Measurements from ENCODE around the gene CDH23.

The CDH23 gene

DNA sequence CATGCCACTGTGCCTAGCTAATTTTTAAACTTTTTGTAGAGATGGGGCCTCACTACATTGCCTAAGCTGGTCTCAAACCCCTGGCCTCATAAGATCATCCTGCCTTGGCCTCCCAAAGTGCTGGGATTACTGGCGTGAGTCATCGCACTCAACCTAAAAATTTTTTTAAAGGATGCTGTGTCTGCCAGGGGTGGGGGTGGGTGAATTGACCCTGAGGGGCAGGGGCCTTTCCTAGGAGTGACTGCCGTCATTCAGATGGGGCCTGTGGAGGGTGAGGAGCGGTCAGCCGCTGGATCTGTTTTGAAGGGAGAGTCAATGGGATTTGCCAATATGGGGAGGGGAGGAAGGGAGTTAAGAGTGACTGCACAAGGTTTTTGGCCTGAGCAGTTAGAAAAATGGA is 233.4 kb downstream of the CDH23 start:
- no peak for DNase-seq

GRCh38 chr10:71631007-71631861 is 234.5 kb downstream of the CDH23 start:
- DNase-seq, result no peak

GRCh38 chr10:71632200-71632820 is 235.6 kb downstream of the CDH23 start:
- no peak for DNase-seq

GRCh38 chr10:71632896-71633600 is 236.3 kb downstream of the CDH23 start:
- no peak for DNase-seq

GRCh38 chr10:71633920-71634319 is 237.2 kb downstream of the CDH23 start:
- no peak for DNase-seq

DNA sequence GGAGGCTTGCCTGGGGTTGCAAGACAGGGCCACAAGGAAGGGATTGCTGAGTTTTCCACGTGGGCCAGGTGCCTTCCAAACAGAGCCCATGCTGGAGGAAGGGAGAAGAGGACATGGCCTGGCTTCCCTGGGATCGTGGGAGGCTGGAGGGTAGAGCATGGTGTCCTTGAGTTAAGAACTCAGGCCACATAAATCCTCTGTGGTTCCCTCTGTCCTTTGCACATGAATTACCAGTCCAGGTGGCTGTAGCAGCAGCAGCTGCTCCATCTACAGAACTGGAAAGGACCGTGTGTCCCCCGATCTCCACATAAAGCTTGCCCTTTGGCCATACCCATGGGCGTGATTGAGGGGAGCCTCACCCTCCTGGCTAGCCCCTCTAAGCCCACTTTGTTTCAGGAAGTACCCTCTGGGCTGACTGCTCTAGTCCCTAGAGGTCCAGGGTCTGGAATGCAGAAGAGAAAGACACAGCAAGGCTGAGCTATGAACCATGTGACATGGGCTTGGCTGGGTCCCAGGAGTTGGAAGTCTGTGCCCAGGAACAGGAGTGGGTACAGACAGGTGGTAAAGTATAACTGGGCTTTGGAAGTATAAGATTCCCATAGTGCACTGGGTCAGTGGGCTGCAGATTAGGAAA is 237.9 kb downstream of the CDH23 start:
- DNase-seq, result no peak

GRCh38 chr10:71635251-71635866 is 238.6 kb downstream of the CDH23 start:
- DNase-seq, result no peak

GRCh38 chr10:71635867-71636266 is 239.1 kb downstream of the CDH23 start:
- DNase-seq, result no peak

DNA sequence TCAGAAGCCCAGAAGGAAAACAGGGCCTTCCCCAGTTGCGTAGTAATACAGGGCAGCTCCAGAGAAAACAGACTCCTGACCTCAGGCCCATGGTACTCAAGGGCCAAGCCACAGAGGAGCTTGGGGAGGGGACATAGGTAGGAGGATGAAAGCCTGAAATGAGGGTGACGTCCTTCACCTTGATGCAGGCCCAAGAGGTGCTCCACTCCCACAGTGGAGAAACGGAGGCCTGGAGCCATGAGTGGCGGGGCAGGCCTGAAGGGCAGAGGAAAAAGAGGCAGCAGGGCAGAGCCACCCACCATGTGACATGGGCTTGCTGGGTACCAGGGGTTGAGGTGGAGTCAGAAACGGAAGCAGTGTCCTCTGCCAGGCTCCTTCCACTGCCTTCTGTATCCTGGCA is 239.9 kb downstream of the CDH23 start:
- no peak for DNase-seq

DNA sequence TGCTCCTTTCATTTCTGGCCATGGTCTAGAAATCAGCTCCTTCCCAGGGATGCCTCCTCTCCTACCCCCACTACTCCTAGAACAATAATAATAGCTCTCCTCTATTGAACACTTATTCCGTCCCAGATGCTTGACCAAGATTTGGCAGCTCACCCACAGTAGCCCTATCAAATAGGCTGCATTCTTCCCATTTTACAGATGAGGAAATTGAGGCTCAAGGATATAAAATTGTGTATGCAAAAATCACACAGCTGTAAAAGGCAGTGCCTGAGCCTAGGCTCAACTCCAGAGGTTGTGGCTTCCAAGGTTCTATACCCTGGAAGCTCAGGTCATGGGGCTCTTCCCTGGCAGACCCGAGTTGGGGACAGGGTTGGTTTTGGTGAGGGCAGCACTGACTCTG is 240.6 kb downstream of the CDH23 start:
- DNase-seq, result no peak

DNA sequence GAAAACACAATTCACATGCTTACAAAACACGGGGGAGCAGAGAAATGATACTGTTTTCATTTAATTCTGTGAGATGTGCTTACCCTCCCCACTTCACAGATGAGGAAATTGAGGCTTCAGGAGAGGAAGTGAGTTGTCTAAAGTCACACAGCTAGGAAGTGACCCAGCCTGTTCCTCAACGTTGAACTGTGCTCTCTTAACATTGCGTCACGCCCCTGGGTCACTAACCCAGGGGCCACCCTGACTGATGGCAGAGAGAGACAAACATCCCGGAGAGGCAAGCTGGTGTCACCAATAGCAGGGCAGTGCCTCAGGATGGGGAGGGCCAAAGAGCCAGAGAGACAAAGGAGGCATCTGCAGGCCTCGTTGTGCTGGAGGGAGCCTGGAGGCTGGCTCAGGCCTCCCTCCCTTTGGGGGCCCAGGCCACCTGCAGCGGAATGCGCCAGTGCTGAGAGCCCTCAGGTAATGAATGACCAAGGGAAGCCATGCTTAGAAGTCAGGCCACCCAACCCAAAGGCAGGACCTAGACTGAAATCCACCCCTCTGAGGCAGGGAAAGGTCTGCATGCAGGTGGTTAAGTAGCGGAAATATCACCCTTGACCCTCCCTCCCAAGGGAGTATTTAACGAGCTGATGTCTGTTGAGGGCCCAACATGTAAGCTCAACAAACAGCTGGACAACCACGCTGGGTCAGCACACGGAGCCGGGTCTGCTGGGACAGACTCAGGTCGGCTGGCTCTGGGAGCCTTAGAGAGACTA is 241.5 kb downstream of the CDH23 start:
- DNase-seq, result no peak

DNA sequence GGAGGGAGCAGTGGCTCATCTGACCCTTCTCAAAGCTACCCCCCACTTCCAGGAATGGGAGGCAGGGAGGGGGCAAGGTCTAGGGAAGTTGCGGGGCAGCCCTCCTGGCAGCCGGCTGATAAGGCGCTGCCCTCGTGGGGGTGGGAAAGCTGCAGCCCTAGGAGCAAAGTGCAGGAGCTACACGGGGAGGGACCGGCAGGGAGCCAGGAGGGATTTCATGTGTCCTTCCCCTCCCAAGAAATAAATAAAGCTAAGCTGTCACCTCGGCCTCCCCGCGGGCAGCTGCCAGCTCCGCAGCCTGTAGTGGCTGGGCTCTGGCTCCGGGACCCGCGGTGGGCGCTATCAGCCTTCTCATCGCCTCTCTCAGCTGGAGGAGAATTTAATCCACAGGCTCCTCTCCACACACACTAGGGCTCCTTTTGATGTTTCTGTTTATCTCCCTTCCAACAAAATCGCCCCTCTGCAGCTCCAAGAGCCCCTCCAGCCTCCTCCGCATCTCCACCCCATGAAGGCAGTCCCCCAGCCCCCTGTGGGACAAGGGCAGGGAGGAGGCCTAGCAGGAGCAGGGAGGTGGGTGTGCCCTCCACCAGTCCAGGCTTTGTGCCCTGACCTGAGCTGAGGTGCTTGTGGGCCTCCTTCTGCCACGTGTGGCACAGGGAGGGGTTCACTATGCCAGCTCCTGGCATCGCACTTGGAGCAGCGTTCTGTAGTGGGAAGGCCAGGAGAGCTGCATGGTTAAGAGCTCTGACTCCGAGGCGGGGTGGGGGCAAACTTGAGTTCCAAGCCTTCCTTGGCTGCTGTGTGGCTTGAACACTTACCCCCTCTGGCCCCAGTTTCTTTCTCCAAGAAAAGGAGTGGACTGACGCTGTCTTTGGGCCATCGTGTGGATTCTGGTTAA is 242.4 kb downstream of the CDH23 start:
- no peak for DNase-seq

- DNase-seq, result no peak
Observed at GRCh38 chr10:71640607-71641006, 243.9 kb downstream of the CDH23 start.

DNA sequence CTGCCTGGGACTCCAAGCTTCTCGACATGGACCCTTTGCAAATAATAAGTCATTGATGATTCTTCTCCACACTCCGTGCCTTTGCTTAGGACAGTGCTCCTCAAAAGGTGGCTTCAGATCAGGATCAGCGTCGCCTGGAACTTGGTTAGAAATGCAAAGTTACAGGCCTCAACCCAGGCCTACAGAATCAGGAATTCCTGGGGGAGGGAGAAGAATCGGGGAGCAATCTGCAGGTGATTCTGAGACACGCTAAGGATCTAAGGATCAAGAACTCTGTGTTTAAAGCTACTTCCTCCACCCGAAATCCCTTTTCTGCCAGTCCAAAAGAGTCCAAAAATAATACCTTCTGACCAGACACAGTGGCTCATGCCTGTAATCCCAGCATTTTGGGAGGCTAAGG is 244.7 kb downstream of the CDH23 start:
- DNase-seq, result no peak

DNA sequence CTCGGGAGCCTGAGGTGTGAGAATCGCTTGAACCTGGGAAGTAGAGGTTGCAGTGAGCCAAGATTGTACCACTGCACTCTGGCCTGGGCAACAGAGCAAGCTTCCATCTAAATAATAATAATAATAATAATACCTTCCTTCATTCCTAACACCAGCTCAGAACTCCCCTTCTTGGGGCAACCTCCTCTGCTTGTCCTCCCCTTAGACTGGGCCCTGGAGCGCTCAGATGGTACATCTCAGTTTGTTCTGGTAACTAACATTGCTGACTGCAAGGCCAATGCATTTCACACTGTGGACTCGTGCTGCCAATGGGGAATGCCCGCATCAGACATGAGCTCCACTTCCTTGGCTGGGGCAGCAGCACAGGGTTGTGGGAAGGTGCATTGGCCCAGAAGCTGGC is 245.3 kb downstream of the CDH23 start:
- DNase-seq, result no peak

- DNase-seq, result no peak
Observed at GRCh38 chr10:71643904-71644303, 247.2 kb downstream of the CDH23 start.

DNA sequence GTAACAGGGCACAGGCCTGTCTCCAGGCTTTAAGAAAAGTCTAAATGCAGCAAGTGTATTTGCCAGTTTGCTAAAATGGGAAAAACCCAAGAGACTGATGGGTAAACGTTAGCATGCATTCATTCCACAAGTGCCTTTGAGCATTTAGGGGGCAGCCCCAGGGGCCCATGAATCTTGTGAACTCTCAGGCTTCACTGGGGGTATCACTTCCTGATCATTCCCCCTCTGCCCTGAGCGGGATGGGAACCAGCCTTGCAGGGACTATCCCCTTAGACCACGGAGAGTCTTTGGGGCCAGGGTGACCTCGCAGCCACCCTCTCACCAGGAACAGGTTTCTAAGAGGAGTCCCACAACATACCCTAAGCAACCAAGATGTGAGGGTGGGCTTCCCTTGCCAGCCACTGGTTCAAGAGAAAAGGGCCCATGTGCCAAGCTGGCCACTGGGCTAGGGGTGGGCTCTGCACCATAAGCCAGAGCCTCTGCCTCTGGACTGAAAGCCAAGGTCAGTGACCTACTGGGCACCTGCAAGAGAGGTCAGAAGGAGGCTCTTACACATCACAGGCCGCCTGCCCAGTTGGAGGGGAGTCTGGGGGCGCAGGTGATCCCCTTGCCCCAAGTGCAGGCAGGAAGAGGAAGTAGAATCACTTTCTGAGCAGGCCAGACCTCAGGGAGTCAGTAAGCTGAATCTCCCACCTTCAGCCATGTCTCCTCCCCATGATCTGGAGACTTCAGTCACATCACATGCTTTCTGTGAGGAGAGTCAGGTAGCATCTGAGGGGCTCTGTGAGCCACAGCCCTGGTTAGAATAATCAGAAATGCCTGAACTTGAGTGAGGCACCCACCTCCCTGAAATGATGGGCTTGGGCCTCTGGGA is 247.8 kb downstream of the CDH23 start:
- DNase-seq, result no peak

GRCh38 chr10:71645185-71645584 is 248.5 kb downstream of the CDH23 start:
- DNase-seq, result no peak

DNA sequence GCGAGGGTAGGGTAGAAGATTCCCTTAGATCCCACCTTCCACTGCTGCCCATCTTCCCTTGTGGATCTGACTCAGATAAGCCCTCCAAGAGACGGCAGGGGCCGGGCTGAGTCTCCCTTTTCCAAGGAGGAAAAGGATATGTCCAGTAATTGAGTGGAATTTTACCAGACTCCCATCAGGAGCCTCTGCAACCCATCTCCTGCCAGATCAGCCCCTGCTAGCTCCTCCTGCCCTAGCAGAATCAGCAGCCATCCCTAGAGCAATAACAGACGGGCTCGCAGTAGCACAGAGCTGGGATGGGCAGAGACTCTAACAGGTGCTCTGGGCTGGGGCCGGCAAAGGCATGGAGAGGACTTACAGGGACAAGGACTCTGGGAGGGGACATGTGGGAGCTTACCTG is 249.3 kb downstream of the CDH23 start:
- DNase-seq, result no peak

Data from NCI-H2081 (cell line).